Activated T-helper 9 cell treated with anti-CD3 and anti-CD28 coated beads, Interleukin-2, amount 50 U/mL, for 16 hours (primary cell): ENCODE data around the gene RNF181.
A peak's percentile ranks its signal among the peaks of the same experiment; 100 is the strongest.
"Not testable (repeated sequence)": the region's sequence is repeated elsewhere in the genome, so short reads cannot be mapped to it uniquely, and the experiment has no call there.

ENCODE experiments used
- DNase-seq: peaks from one replicate; pipeline ENCODE4 v3.0.0-alpha.2; 2020; ENCODE audit warnings: low read depth

Gene RNF181

GRCh38 chr2:85577386-85578242 lies 17.9 kb upstream of the RNF181 start, which contains the start of gene VAMP8:
Gene VAMP8 (plus strand): TSS chr2:85577586. CDS start chr2:85577647, 61 bp downstream.
- DNase-seq: peak; percentile 51

- no peak for DNase-seq
Measured at GRCh38 chr2:85578243-85579180, 17.0 kb upstream of the RNF181 start.

- no peak for DNase-seq
Measured at GRCh38 chr2:85579266-85579935, 16.1 kb upstream of the RNF181 start.

GRCh38 chr2:85580206-85580605 lies 15.3 kb upstream of the RNF181 start:
- no peak for DNase-seq

GRCh38 chr2:85582492-85582891 lies 13.1 kb upstream of the RNF181 start:
- DNase-seq: no peak

- DNase-seq: no peak
Measured at GRCh38 chr2:85583667-85584353, 11.7 kb upstream of the RNF181 start.

- DNase-seq: no peak
Measured at GRCh38 chr2:85584354-85584856, 11.1 kb upstream of the RNF181 start, which contains the start of gene VAMP5. Gene VAMP5 (plus strand): TSS chr2:85584431. CDS start chr2:85584491, 60 bp downstream.

- no peak for DNase-seq
Measured at GRCh38 chr2:85584857-85585780, 10.4 kb upstream of the RNF181 start.

GRCh38 chr2:85585781-85586105 lies 9.8 kb upstream of the RNF181 start:
- DNase-seq: no peak

- DNase-seq: no peak
Measured at GRCh38 chr2:85588236-85588635, 7.3 kb upstream of the RNF181 start.

GRCh38 chr2:85588645-85589044 lies 6.9 kb upstream of the RNF181 start:
- DNase-seq: no peak

GRCh38 chr2:85589181-85589580 lies 6.4 kb upstream of the RNF181 start:
- DNase-seq: no peak

GRCh38 chr2:85589982-85590791 lies 5.4 kb upstream of the RNF181 start:
- DNase-seq: no peak

GRCh38 chr2:85590950-85591349 lies 4.6 kb upstream of the RNF181 start:
- no peak for DNase-seq

GRCh38 chr2:85591563-85591962 lies 4.0 kb upstream of the RNF181 start:
- no peak for DNase-seq

GRCh38 chr2:85592299-85592698 lies 3.2 kb upstream of the RNF181 start:
- DNase-seq: not testable (repeated sequence)

- DNase-seq: no peak
Measured at GRCh38 chr2:85593023-85593422, 2.5 kb upstream of the RNF181 start.

- no peak for DNase-seq
Measured at GRCh38 chr2:85594715-85595300, 737 bp upstream of the RNF181 start.

GRCh38 chr2:85596026-85596333 lies 435 bp downstream of the RNF181 start:
- DNase-seq: no peak
